ENCODE results near the gene NEURL1B.

NEURL1B gene

DNA sequence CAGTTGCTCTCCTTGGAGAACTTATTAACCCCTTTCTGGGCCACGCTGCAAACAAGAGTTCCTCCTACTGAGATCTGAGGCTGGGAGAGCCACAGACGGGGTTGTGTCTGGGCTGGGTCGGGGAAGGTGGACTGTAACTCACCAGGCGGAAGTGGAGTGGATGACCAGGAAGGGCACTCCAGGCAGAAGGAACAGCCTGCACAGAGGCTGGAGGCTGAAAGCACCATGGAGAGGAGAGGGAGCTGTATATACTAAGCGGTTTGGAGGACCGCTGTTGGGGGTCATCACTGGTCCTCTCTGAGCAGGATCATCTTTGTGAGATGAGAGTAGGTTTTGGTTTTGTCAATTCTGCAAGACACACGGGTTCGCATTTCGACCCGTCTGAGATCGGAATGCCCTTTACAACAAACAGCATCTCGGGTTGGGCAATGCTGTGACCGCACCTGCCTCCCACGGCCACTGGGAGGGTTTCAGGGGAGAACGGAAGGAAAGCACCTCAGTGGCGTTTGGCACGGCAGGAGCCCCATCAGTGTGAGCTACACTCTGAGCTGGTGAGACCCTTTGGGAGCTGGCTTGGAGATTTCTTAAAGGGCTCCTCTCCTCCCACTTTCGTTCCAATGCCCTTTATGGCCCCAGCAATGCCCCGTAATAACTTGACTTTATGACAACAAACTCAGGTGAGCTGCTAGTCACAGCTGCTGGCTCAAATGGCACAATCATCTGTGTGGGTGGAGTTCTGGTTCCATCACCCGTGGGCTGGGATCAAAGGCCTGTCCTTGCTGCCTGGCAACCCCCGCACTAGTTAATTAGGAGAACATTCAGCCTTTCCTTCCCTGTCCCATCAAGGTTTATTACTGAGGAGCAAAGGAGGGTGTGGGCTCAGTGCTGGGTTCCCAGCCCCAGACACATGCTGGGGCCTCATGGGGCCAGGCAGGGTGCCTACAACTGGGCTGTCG, 18.7 kb upstream of the NEURL1B start:
- Histone ChIP-seq H3K4me1 (ENCODE audit: control insufficient read depth in 5 of 5, insufficient read depth in 5 of 5, low read length in 5 of 5) (peaks cover 0 to 3% (median 0%) of the 10 kb centered on the region in 5 donors), H3K9me3 (ENCODE audit: control insufficient read depth in 5 of 5, low read length in 5 of 5) (no peaks in the 10 kb centered on the region), H3K9ac (ENCODE audit: low read length in 5 of 5) (no peak overlapping the region), H3K27me3 (ENCODE audit: control insufficient read depth in 5 of 5, insufficient read depth in 4 of 5, low read length in 5 of 5) (peaks cover 0 to 6% (median 0%) of the 10 kb centered on the region in 5 donors), H3K27ac (ENCODE audit: low read depth, low read length) (no peak overlapping the region), H3K4me3 (ENCODE audit: low read depth in 1 of 5, low read length in 5 of 5) (no peak overlapping the region), H3K36me3 (ENCODE audit: control insufficient read depth in 5 of 5, insufficient read depth in 5 of 5, low read length in 5 of 5) (no peaks in the 10 kb centered on the region)

DNA sequence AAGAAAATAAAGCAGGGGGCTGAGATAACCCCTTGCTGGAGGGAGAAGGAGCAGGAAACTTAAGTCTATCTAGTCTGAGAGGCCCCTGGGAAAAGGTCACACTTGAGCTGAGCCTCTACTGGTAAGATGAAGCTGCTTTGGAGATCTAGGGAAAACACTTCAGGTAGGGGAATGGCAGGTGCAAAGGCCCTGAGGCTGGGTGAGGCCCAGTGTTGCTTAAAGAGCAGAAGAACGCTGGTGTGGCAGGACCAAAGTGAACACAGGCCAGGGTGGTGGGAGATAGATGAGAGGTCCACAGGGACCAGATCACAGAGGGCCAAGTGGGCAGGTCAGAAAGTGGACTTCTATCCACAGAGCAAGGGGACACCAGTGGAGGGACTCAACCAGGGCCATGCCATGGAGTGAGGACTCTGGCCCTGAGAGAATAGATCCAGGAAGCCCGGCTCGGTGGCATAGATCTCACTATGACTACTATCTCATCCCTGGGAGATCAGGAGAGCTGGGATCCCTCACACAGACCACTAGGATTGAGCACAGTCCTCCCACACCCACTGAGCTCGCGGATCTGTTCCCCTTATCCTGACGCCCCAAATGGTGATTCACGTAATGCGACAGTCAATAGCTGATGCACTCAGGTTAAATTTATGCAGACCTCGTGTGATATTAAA, 17.6 kb upstream of the NEURL1B start:
- peaks cover 0 to 2% (median 0%) of the 10 kb centered on the region in 5 donors for H3K27me3 ChIP-seq (ENCODE audit: control insufficient read depth in 5 of 5, insufficient read depth in 4 of 5, low read length in 5 of 5)
- H3K4me3 ChIP-seq (ENCODE audit: low read depth in 1 of 5, low read length in 5 of 5) = no peak overlapping the region
- no peak overlapping the region for H3K9ac ChIP-seq (ENCODE audit: low read length in 5 of 5)
- H3K27ac ChIP-seq (ENCODE audit: low read depth, low read length) = no peak overlapping the region
- no peaks in the 10 kb centered on the region for H3K9me3 ChIP-seq (ENCODE audit: control insufficient read depth in 5 of 5, low read length in 5 of 5)
- peaks cover 0 to 3% (median 0%) of the 10 kb centered on the region in 5 donors for H3K4me1 ChIP-seq (ENCODE audit: control insufficient read depth in 5 of 5, insufficient read depth in 5 of 5, low read length in 5 of 5)
- H3K36me3 ChIP-seq (ENCODE audit: control insufficient read depth in 5 of 5, insufficient read depth in 5 of 5, low read length in 5 of 5) = no peaks in the 10 kb centered on the region

DNA sequence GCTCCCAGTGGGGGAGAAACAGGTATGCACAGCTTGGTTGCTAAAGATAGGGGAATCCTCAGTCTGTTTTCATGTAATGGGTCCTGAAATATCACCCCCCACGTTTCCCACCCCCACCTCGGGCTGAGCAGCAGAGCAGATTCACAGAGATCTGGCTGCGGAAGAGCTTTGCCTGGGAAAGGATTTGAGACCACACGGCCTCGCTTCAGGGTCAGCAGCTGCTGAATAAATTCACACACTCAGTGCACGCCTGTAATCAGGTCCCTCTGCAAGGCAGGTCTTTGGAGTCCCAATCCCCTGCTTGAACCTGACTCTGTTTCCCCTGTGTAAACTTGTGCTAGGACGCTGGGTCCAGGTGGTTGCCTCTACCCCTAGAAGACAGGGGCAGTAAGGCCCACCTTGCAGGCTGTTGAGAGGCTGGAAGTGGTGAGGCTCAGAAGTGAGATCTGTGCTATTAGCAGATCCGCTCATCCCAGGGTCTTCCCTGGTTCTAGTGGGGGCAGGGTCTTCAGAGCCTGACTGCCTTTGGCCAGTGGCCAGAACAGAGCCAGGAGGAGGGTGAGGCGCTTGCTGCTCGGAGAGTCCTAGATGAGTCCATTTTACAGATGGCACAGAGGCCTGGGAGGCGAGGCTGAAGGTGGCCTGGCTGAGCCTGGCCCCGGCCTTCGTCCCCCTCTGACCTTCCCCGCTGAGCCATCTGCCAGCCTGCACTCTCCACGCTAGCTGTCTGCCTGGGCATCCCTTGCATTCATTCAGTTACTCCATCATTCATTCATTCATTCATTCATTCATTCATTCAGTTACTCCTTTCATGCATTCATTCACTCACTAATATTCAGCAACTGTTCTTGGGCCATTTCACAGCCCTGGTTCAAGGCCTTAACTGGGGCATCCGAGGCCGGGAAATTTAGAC, 16.7 kb upstream of the NEURL1B start:
- no peaks in the 10 kb centered on the region for H3K9me3 ChIP-seq (ENCODE audit: control insufficient read depth in 5 of 5, low read length in 5 of 5)
- no peak overlapping the region for H3K27ac ChIP-seq (ENCODE audit: low read depth, low read length)
- no peak overlapping the region for H3K9ac ChIP-seq (ENCODE audit: low read length in 5 of 5)
- no peaks in the 10 kb centered on the region for H3K36me3 ChIP-seq (ENCODE audit: control insufficient read depth in 5 of 5, insufficient read depth in 5 of 5, low read length in 5 of 5)
- peaks cover 0 to 3% (median 0%) of the 10 kb centered on the region in 5 donors for H3K4me1 ChIP-seq (ENCODE audit: control insufficient read depth in 5 of 5, insufficient read depth in 5 of 5, low read length in 5 of 5)
- no peak overlapping the region for H3K4me3 ChIP-seq (ENCODE audit: low read depth in 1 of 5, low read length in 5 of 5)
- peaks cover 0 to 2% (median 0%) of the 10 kb centered on the region in 5 donors for H3K27me3 ChIP-seq (ENCODE audit: control insufficient read depth in 5 of 5, insufficient read depth in 4 of 5, low read length in 5 of 5)

DNA sequence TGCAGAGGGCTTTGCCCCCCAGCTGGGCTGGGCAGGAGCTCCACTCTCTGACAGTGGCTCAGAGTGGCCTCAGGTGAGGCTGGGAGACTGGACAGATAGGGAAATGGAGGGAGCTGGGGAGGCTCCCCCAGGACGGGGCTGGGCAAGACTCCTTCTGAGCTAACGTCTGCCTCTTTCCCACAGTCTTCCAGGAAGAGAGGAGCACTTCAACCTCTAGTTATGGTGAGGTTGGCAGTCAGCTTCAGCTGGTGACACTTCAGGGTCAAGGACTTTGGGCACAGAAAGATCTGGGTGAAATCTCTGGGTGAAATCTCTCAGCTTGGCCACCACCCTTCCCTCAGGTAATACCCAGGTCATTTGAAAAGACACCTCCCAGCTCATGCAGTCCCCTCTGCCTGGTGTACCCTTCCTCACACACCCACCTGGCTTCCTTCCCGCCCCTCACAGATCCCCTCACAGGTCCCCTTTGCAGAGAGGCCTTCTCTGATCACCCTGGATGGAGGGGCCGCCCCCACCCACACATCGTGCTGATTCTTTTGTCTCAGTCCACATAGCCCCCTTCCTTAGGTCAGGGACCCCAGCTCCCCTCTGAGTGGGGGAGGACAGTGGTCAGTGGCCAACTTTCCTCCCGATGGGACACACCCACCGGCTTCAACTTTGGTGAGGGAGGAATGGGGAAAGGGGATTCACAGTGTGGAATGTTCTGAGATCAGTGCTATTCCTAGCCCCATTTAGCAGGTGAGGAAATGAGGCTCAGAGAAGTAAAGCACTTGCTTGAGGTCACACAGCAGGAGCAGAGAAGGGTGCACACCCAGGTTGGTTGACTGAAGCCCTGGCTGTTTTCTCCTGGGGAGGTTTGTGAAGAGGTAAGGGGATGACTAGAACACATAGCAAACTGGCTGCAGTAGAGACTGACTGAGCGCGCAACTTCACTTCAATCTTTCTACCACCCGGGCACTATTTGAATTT, 15.8 kb upstream of the NEURL1B start:
- Histone ChIP-seq H3K36me3 (ENCODE audit: control insufficient read depth in 5 of 5, insufficient read depth in 5 of 5, low read length in 5 of 5) (no peaks in the 10 kb centered on the region), H3K4me1 (ENCODE audit: control insufficient read depth in 5 of 5, insufficient read depth in 5 of 5, low read length in 5 of 5) (peaks cover 0 to 3% (median 0%) of the 10 kb centered on the region in 5 donors), H3K4me3 (ENCODE audit: low read depth in 1 of 5, low read length in 5 of 5) (no peak overlapping the region), H3K9me3 (ENCODE audit: control insufficient read depth in 5 of 5, low read length in 5 of 5) (no peaks in the 10 kb centered on the region), H3K9ac (ENCODE audit: low read length in 5 of 5) (no peak overlapping the region), H3K27me3 (ENCODE audit: control insufficient read depth in 5 of 5, insufficient read depth in 4 of 5, low read length in 5 of 5) (peaks cover 0 to 2% (median 0%) of the 10 kb centered on the region in 5 donors), H3K27ac (ENCODE audit: low read depth, low read length) (no peak overlapping the region)

DNA sequence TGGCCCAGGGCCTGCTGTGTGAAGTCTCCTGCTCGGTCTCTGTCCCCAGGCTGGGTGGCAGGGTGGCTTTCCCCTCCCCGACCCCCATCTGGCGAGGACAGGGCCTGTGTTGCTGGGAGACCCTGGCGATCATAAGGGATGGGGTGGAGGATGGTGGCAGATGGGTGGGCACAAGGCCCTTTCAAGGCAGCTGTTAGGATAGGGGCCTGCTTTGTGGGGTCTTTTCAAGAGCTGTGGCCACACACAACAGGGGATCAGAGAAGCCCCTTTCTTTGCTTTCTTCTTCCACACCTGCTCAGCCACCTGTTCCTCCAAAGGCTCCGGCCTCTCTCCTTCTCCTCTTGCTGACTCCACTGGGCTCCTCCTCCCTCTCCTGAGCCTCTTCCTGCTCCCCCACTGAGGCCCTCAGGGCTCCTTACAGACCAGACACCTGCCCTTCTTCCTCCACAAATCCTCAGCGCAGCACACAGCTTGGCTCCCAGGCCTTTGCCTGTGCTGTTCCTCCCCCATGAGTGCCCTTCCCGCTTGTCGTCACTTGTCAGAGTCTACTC, 15.0 kb upstream of the NEURL1B start:
- no peak overlapping the region for H3K4me3 ChIP-seq (ENCODE audit: low read depth in 1 of 5, low read length in 5 of 5)
- no peaks in the 10 kb centered on the region for H3K36me3 ChIP-seq (ENCODE audit: control insufficient read depth in 5 of 5, insufficient read depth in 5 of 5, low read length in 5 of 5)
- H3K9ac ChIP-seq (ENCODE audit: low read length in 5 of 5) = no peak overlapping the region

DNA sequence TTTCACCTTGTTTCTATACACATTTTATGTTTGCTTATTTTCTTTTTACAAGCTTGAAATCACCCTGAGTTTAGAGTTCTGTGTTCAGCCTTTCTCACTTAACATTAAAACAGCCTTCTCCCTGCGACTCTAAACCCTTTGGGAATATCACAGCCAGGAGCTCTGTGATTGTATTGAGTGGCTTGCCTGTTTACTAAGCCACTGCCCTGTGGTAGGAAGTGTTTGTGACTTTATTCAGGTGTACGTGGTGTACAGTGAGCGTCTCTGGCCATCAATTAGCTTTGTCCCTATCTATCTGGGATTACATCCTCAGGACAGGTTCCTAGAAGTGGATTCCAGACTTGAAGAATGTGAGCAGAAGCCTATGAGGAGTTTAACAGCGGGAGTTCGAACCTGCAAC, 11.0 kb upstream of the NEURL1B start:
- no peak overlapping the region for H3K27ac ChIP-seq (ENCODE audit: low read depth, low read length)
- H3K27me3 ChIP-seq (ENCODE audit: control insufficient read depth in 5 of 5, insufficient read depth in 4 of 5, low read length in 5 of 5) = peaks cover 0 to 3% (median 0%) of the 10 kb centered on the region in 5 donors
- H3K9ac ChIP-seq (ENCODE audit: low read length in 5 of 5) = no peak overlapping the region
- no peaks in the 10 kb centered on the region for H3K4me1 ChIP-seq (ENCODE audit: control insufficient read depth in 5 of 5, insufficient read depth in 5 of 5, low read length in 5 of 5)
- no peak overlapping the region for H3K4me3 ChIP-seq (ENCODE audit: low read depth in 1 of 5, low read length in 5 of 5)
- no peaks in the 10 kb centered on the region for H3K36me3 ChIP-seq (ENCODE audit: control insufficient read depth in 5 of 5, insufficient read depth in 5 of 5, low read length in 5 of 5)
- H3K9me3 ChIP-seq (ENCODE audit: control insufficient read depth in 5 of 5, low read length in 5 of 5) = no peaks in the 10 kb centered on the region

More for the DNA sequence above, 15.0 kb upstream of the NEURL1B start:
- Histone ChIP-seq H3K27me3 (ENCODE audit: control insufficient read depth in 5 of 5, insufficient read depth in 4 of 5, low read length in 5 of 5) (peaks cover 0 to 3% (median 2%) of the 10 kb centered on the region in 5 donors), H3K4me1 (ENCODE audit: control insufficient read depth in 5 of 5, insufficient read depth in 5 of 5, low read length in 5 of 5) (peaks cover 0 to 3% (median 0%) of the 10 kb centered on the region in 5 donors), H3K27ac (ENCODE audit: low read depth, low read length) (no peak overlapping the region), H3K9me3 (ENCODE audit: control insufficient read depth in 5 of 5, low read length in 5 of 5) (no peaks in the 10 kb centered on the region)

DNA sequence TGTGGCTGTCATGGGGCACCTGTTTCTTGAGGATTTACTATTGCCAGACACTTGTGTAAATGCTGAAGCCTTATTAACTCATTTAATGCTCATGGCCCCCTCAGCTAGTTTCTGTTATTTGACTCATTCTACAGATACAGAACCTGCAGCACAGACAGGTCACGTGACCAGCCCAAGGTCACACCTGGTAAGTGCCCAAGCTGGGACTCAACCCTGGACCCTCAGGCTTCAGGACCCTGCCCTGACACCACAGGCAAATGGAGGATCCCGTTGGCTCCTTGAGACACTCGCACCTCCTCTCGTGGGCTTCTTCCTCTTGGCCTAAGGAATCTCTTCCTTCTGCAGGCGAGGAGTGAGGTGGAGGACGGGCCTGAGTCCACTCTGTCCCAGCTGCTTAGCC, 10.6 kb upstream of the NEURL1B start:
- Histone ChIP-seq H3K9ac (ENCODE audit: low read length in 5 of 5) (no peak overlapping the region), H3K27me3 (ENCODE audit: control insufficient read depth in 5 of 5, insufficient read depth in 4 of 5, low read length in 5 of 5) (peaks cover 0 to 3% (median 0%) of the 10 kb centered on the region in 5 donors), H3K4me1 (ENCODE audit: control insufficient read depth in 5 of 5, insufficient read depth in 5 of 5, low read length in 5 of 5) (no peaks in the 10 kb centered on the region), H3K9me3 (ENCODE audit: control insufficient read depth in 5 of 5, low read length in 5 of 5) (no peaks in the 10 kb centered on the region), H3K36me3 (ENCODE audit: control insufficient read depth in 5 of 5, insufficient read depth in 5 of 5, low read length in 5 of 5) (no peaks in the 10 kb centered on the region), H3K27ac (ENCODE audit: low read depth, low read length) (no peak overlapping the region), H3K4me3 (ENCODE audit: low read depth in 1 of 5, low read length in 5 of 5) (no peak overlapping the region)

DNA sequence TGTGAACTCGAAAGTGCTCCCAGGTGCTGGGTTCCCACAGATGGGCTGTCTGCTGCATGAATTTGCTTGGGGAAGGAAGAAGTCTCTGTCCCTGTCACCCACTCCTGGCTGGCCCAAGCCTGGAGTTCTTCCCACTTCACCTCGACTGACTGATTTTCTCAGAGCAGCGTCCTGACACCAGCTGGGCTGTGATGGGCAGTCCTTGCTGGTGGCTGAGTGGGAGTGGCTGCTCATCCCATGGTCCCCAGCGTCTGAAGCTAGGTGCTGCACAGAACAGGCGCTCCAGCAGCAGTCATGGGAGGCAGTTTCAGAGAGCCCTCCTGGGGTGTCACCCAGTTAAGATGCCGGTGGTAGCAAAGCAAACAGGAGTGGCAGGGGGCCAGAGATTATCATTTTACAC, 10.1 kb upstream of the NEURL1B start:
- no peaks in the 10 kb centered on the region for H3K4me1 ChIP-seq (ENCODE audit: control insufficient read depth in 5 of 5, insufficient read depth in 5 of 5, low read length in 5 of 5)
- no peak overlapping the region for H3K9ac ChIP-seq (ENCODE audit: low read length in 5 of 5)
- no peaks in the 10 kb centered on the region for H3K36me3 ChIP-seq (ENCODE audit: control insufficient read depth in 5 of 5, insufficient read depth in 5 of 5, low read length in 5 of 5)
- no peak overlapping the region for H3K27ac ChIP-seq (ENCODE audit: low read depth, low read length)
- no peak overlapping the region for H3K4me3 ChIP-seq (ENCODE audit: low read depth in 1 of 5, low read length in 5 of 5)
- H3K27me3 ChIP-seq (ENCODE audit: control insufficient read depth in 5 of 5, insufficient read depth in 4 of 5, low read length in 5 of 5) = peaks cover 0 to 5% (median 0%) of the 10 kb centered on the region in 5 donors
- H3K9me3 ChIP-seq (ENCODE audit: control insufficient read depth in 5 of 5, low read length in 5 of 5) = no peaks in the 10 kb centered on the region
